T-cell (primary cell): Measurements from ENCODE around the gene AK5. TPM values are rescaled to one million over a fixed set of nuclear protein-coding genes. Genes with fewer than 3 reads are reported as not detected.
A peak's percentile ranks its signal among the peaks of the same experiment; 100 is the strongest.

Source experiments
- ATAC-seq, 4 experiments: fragments of 200-7000 bp in 3 of 4; fragments of 150-1000 bp in 1 of 4; cut with Tn5 transposase; replicated peaks in 1 of 4; 1 replicate in 3 of 4; 2 replicates in 1 of 4; pipeline ENCODE4 v1.10.0; 2021; ENCODE audit warnings: moderate library complexity in 3 of 4, mild to moderate bottlenecking in 2 of 4, moderate number of reproducible peaks in 1 of 4
- CTCF ChIA-PET, 2 donors: fragments of 300-600 bp; sonication (Branson Sonifier 250); formaldehyde crosslinking; loops; one replicate each; lab custom pipeline; 2022; ENCODE audit warnings: antibody characterized with exemption in 2 of 2; lab: Charles Lee
- POLR2A ChIA-PET, 2 donors: fragments of 300-600 bp; sonication (Branson Sonifier 250); formaldehyde crosslinking; loops; one replicate each; lab custom pipeline; 2022; ENCODE audit warnings: antibody characterized with exemption in 2 of 2; lab: Charles Lee
- DNase-seq, 35 experiments: peaks; one replicate each; pipeline versions ENCODE4 v3.0.0 to v3.0.0-alpha.2; 2013 to 2023
- H3K27ac ChIP-seq: one replicate; pipeline ENCODE4 v1.5.1; 2013; ENCODE audit warnings: low read length
- H3K27me3 ChIP-seq, 2 experiments: replicated peaks in 1 of 2; 1 replicate in 1 of 2; 2 replicates in 1 of 2; pipeline versions ENCODE4 v1.6.1 to v1.7.0; 2013; ENCODE audit warnings: low read length in 1 of 2, mixed read lengths in 1 of 2; ENCODE audit not compliant: control insufficient read depth in 2 of 2, insufficient read depth in 2 of 2; ENCODE audit errors: extremely low read depth in 1 of 2
- H3K36me3 ChIP-seq, 2 donors: 1 replicate in 1 of 2; 2 replicates in 1 of 2; pipeline versions ENCODE4 v1.6.1 to v1.7.0; 2013; ENCODE audit warnings: low read length in 1 of 2; ENCODE audit not compliant: control insufficient read depth in 2 of 2, insufficient read depth in 1 of 2; ENCODE audit errors: extremely low read depth in 1 of 2
- H3K4me1 ChIP-seq, 2 experiments: 1 replicate in 1 of 2; 2 replicates in 1 of 2; pipeline versions ENCODE4 v1.6.1 to v1.7.0; 2013; ENCODE audit warnings: low read length in 2 of 2, mixed read lengths in 1 of 2; ENCODE audit not compliant: insufficient read depth in 2 of 2, control insufficient read depth in 1 of 2; ENCODE audit errors: extremely low read depth in 1 of 2
- H3K4me3 ChIP-seq, 2 donors: 1 replicate in 1 of 2; 2 replicates in 1 of 2; pipeline versions ENCODE4 v1.5.1 to v1.7.0; 2013; ENCODE audit warnings: mild to moderate bottlenecking in 2 of 2, low read length in 1 of 2, moderate library complexity in 1 of 2; ENCODE audit not compliant: control insufficient read depth in 1 of 2; ENCODE audit errors: extremely low read depth in 1 of 2
- H3K9me3 ChIP-seq: 2 replicates; pipeline ENCODE4 v1.7.0; 2013
- H3K27ac Mint-ChIP-seq, 2 donors: one replicate each; pipeline ENCODE4 v1.8.0; 2020 to 2021; ENCODE audit warnings: mild to moderate bottlenecking in 2 of 2, mixed read lengths in 2 of 2
- H3K27me3 Mint-ChIP-seq, 2 donors: one replicate each; pipeline ENCODE4 v1.8.0; 2021 to 2022; ENCODE audit warnings: mixed read lengths in 2 of 2
- H3K36me3 Mint-ChIP-seq: one replicate; pipeline ENCODE4 v1.8.0; 2021; ENCODE audit warnings: mixed read lengths
- H3K4me1 Mint-ChIP-seq, 3 donors: one replicate each; pipeline ENCODE4 v1.8.0; 2020 to 2022; ENCODE audit warnings: mixed read lengths in 3 of 3, mild to moderate bottlenecking in 1 of 3
- H3K4me3 Mint-ChIP-seq, 3 donors: one replicate each; pipeline ENCODE4 v1.8.0; 2020 to 2022; ENCODE audit warnings: mild to moderate bottlenecking in 3 of 3, mixed read lengths in 3 of 3, moderate library complexity in 3 of 3
- H3K9me3 Mint-ChIP-seq, 3 donors: one replicate each; pipeline ENCODE4 v1.8.0; 2020 to 2022; ENCODE audit warnings: mixed read lengths in 3 of 3
- WGBS: methylation state at CpG from one replicate; pipeline ENCODE4 v1.1.5; 2013; ENCODE audit warnings: missing lambda C conversion rate; ENCODE audit not compliant: insufficient coverage; 5-methylcytosine and 5-hydroxymethylcytosine counted together
- total RNA-seq, 35 experiments: library from RNA in 6 of 35; stranded (reverse) in 6 of 35; fragments of 120-200 nt in 1 of 35; gene quantifications; one replicate each; pipeline versions ENCODE4 v1.2.1 to v1.2.4 and lab custom pipeline; 2013 to 2026

The AK5 gene
- total RNA-seq, 5 donors from 2014 or later (not counting 1 experiment from before 2014, with no cell fraction given) = 13.9 to 29.2 (median 26.3) TPM

- ChIA-PET POLR2A (no interaction called here), CTCF (no interaction called here)
- Histone ChIP-seq H3K4me3 (no peak overlapping the region), H3K27ac (no peak overlapping the region), H3K36me3 (no peaks in the 10 kb centered on the region), H3K4me1 (no peaks in the 10 kb centered on the region), H3K27me3 (no peaks in the 10 kb centered on the region), H3K9me3 (no peaks in the 10 kb centered on the region)
- Mint-ChIP-seq H3K4me3 (no peak overlapping the region), H3K36me3 (peaks cover 21% of the 10 kb centered on the region), H3K4me1 (peaks cover 13 to 23% (median 13%) of the 10 kb centered on the region in 3 donors), H3K27ac (no peak overlapping the region), H3K27me3 (no peaks in the 10 kb centered on the region), H3K9me3 (peaks cover 0 to 4% (median 0%) of the 10 kb centered on the region in 3 donors)
- ATAC-seq = no peak
- no peak for DNase-seq
- WGBS = 80% methylated on average over 1 of the region's 7 CpGs
Observed at GRCh38 chr1:77361621-77362020, 79.8 kb downstream of the AK5 start.

GRCh38 chr1:77370161-77370560 is 88.3 kb downstream of the AK5 start:
- 72% methylated on average over 4 of the region's 4 CpGs for WGBS
- H3K9me3 Mint-ChIP-seq = no peaks in the 10 kb centered on the region
- CTCF ChIA-PET = no interaction called here
- no peak overlapping the region for H3K4me3 Mint-ChIP-seq
- peaks cover 25 to 32% (median 26%) of the 10 kb centered on the region in 3 donors for H3K4me1 Mint-ChIP-seq
- POLR2A ChIA-PET = no interaction called here
- no peaks in the 10 kb centered on the region for H3K27me3 Mint-ChIP-seq
- peaks cover 0 to 6% of the 10 kb centered on the region in 2 experiments for H3K4me1 ChIP-seq
- no peaks in the 10 kb centered on the region for H3K27me3 ChIP-seq
- no peaks in the 10 kb centered on the region for H3K9me3 ChIP-seq
- no peak overlapping the region for H3K27ac ChIP-seq
- no peak for ATAC-seq
- no peak overlapping the region for H3K4me3 ChIP-seq
- H3K36me3 Mint-ChIP-seq = peaks cover 7% of the 10 kb centered on the region
- no peak for DNase-seq
- H3K27ac Mint-ChIP-seq = no peak overlapping the region
- H3K36me3 ChIP-seq = no peaks in the 10 kb centered on the region

GRCh38 chr1:77370583-77371306 is 88.9 kb downstream of the AK5 start:
- DNase-seq (no peak), ATAC-seq (peak in 1 of 4 experiments; percentile 27)
- peaks cover 7% of the 10 kb centered on the region for H3K36me3 Mint-ChIP-seq
- ChIA-PET POLR2A (no interaction called here), CTCF (no interaction called here)
- no peaks in the 10 kb centered on the region for H3K36me3 ChIP-seq
- H3K27me3 Mint-ChIP-seq = no peaks in the 10 kb centered on the region
- no CpG with 5 or more reads among the region's 2 CpGs for WGBS
- H3K27ac ChIP-seq = no peak overlapping the region
- H3K4me3 ChIP-seq = no peak overlapping the region
- peaks cover 25 to 28% (median 25%) of the 10 kb centered on the region in 3 donors for H3K4me1 Mint-ChIP-seq
- no peaks in the 10 kb centered on the region for H3K9me3 ChIP-seq
- peaks cover 0 to 6% of the 10 kb centered on the region in 2 experiments for H3K4me1 ChIP-seq
- no peak overlapping the region for H3K27ac Mint-ChIP-seq
- no peaks in the 10 kb centered on the region for H3K27me3 ChIP-seq
- no peaks in the 10 kb centered on the region for H3K9me3 Mint-ChIP-seq
- H3K4me3 Mint-ChIP-seq = no peak overlapping the region

- CTCF ChIA-PET = no interaction called here
- H3K27ac ChIP-seq = no peak overlapping the region
- no peaks in the 10 kb centered on the region for H3K9me3 ChIP-seq
- H3K27me3 ChIP-seq = no peaks in the 10 kb centered on the region
- no peaks in the 10 kb centered on the region for H3K36me3 ChIP-seq
- Mint-ChIP-seq H3K4me3 (no peak overlapping the region), H3K27ac (no peak overlapping the region), H3K36me3 (peaks cover 7% of the 10 kb centered on the region), H3K4me1 (peaks cover 25 to 30% (median 25%) of the 10 kb centered on the region in 3 donors), H3K27me3 (no peaks in the 10 kb centered on the region), H3K9me3 (no peaks in the 10 kb centered on the region)
- WGBS = no CpG with 5 or more reads among the region's 1 CpG
- peaks cover 0 to 6% of the 10 kb centered on the region in 2 experiments for H3K4me1 ChIP-seq
- DNase-seq (no peak), ATAC-seq (no peak)
- POLR2A ChIA-PET = no interaction called here
- no peak overlapping the region for H3K4me3 ChIP-seq
Observed at GRCh38 chr1:77371396-77371795, 89.6 kb downstream of the AK5 start.

- ATAC-seq (no peak), DNase-seq (no peak)
- Mint-ChIP-seq H3K27ac (no peak overlapping the region), H3K4me3 (no peak overlapping the region), H3K9me3 (peaks cover 0 to 5% (median 0%) of the 10 kb centered on the region in 3 donors), H3K4me1 (peaks cover 36 to 43% (median 40%) of the 10 kb centered on the region in 3 donors), H3K27me3 (no peaks in the 10 kb centered on the region), H3K36me3 (peaks cover 13% of the 10 kb centered on the region)
- ChIA-PET CTCF (no interaction called here), POLR2A (interaction anchor here in 1 of 2 donors (0.7 kb wide), 1 partner anchor 11 kb away, joined by 3 read pairs; no protein-coding TSS in a partner anchor)
- Histone ChIP-seq H3K27ac (no peak overlapping the region), H3K36me3 (no peaks in the 10 kb centered on the region), H3K4me3 (no peak overlapping the region), H3K4me1 (peaks cover under 1 to 9% of the 10 kb centered on the region in 2 experiments), H3K9me3 (no peaks in the 10 kb centered on the region), H3K27me3 (no peaks in the 10 kb centered on the region)
- WGBS = no CpG with 5 or more reads among the region's 3 CpGs
Observed at GRCh38 chr1:77373702-77374101, 91.9 kb downstream of the AK5 start.

- no CpG with 5 or more reads among the region's 2 CpGs for WGBS
Observed at GRCh38 chr1:77375541-77375940, 93.7 kb downstream of the AK5 start.

More at GRCh38 chr1:77375541-77375940, 93.7 kb downstream of the AK5 start:
- no peaks in the 10 kb centered on the region for H3K36me3 ChIP-seq
- Mint-ChIP-seq H3K27ac (no peak overlapping the region), H3K4me1 (peaks cover 38 to 49% (median 42%) of the 10 kb centered on the region in 3 donors), H3K27me3 (no peaks in the 10 kb centered on the region), H3K4me3 (no peak overlapping the region), H3K36me3 (peaks cover 11% of the 10 kb centered on the region), H3K9me3 (peaks cover 0 to 5% (median 0%) of the 10 kb centered on the region in 3 donors)
- no peak for ATAC-seq
- no peak overlapping the region for H3K4me3 ChIP-seq
- no peaks in the 10 kb centered on the region for H3K27me3 ChIP-seq
- ChIA-PET POLR2A (interaction anchor here in 1 of 2 donors (0.5 kb wide), 1 partner anchor 731 kb away, joined by 3 read pairs; no protein-coding TSS in a partner anchor), CTCF (no interaction called here)
- no peaks in the 10 kb centered on the region for H3K9me3 ChIP-seq
- H3K27ac ChIP-seq = no peak overlapping the region
- H3K4me1 ChIP-seq = peaks cover 5 to 15% of the 10 kb centered on the region in 2 experiments
- DNase-seq = no peak
